AG09319 (cell line): ENCODE results near the gene PFKM.

Experiments
- DNase-seq: peaks from one replicate; pipeline ENCODE4 v3.0.0-alpha.2; 2010; ENCODE audit warnings: low read depth; ENCODE audit errors: extremely low read depth
- CTCF ChIP-seq: IDR thresholded peaks from 2 replicates; pipeline ENCODE4 v1.5.1; 2011; ENCODE audit warnings: low read depth, mild to moderate bottlenecking, inconsistent platforms, low read length, moderate library complexity

Gene PFKM

GRCh38 chr12:48180857-48181495, 61.8 kb downstream of the PFKM start:
- TF ChIP-seq CTCF: no peak

GRCh38 chr12:48182631-48183030, 63.5 kb downstream of the PFKM start:
- no peak for DNase-seq
- TF ChIP-seq CTCF: no peak

More at GRCh38 chr12:48180857-48181495, 61.8 kb downstream of the PFKM start:
- DNase-seq: no peak

GRCh38 chr12:48183091-48183875, 64.1 kb downstream of the PFKM start, which contains the start of gene CCDC184:
TSS of gene CCDC184 (plus strand) at chr12:48183644. CDS start at chr12:48184123, 479 bp downstream.
- no peak for DNase-seq
- TF ChIP-seq CTCF: peak; percentile 40

- no peak for DNase-seq
- TF ChIP-seq CTCF: no peak
Measured at GRCh38 chr12:48183876-48184548, 64.8 kb downstream of the PFKM start.

GRCh38 chr12:48184549-48184922, 65.4 kb downstream of the PFKM start:
- no peak for TF ChIP-seq CTCF
- no peak for DNase-seq

GRCh38 chr12:48185181-48185919, 66.2 kb downstream of the PFKM start:
- TF ChIP-seq CTCF: no peak
- DNase-seq: no peak
